Neural cell (in vitro differentiated cells): ENCODE measurements around the gene KIF5A.

Source experiments
- EP300 ChIP-seq: fragments of 450-650 bp; conservative IDR thresholded peaks from 2 replicates; pipeline ENCODE4 v1.6.1; 2014; ENCODE audit warnings: antibody characterized with exemption, mild to moderate bottlenecking, moderate library complexity; ENCODE audit not compliant: poor library complexity, severe bottlenecking
- TF ChIP-seq, protein P1 (sequence below): fragments of 450-650 bp; IDR thresholded peaks from 2 replicates; pipeline ENCODE4 v1.5.1; 2014; ENCODE audit warnings: antibody characterized with exemption, mild to moderate bottlenecking, moderate library complexity; ENCODE audit not compliant: poor library complexity, severe bottlenecking

DNA sequence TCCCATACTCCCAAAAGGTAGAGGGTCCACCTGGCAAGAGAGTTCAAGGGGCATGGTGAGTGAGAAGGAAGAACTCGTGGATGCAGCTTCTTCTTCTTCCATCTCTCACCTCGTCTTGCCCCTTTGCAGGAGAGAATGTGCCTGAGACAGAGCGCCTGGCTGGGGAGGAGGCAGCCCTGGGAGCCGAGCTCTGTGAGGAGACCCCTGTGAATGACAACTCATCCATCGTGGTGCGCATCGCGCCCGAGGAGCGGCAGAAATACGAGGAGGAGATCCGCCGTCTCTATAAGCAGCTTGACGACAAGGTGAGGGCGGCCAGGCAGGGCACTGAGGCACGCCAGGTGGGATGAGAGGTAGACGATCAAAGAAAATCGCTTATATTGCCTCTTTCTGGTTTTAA lies 20.0 kb downstream of the KIF5A start:
- TF ChIP-seq, protein P1, sequence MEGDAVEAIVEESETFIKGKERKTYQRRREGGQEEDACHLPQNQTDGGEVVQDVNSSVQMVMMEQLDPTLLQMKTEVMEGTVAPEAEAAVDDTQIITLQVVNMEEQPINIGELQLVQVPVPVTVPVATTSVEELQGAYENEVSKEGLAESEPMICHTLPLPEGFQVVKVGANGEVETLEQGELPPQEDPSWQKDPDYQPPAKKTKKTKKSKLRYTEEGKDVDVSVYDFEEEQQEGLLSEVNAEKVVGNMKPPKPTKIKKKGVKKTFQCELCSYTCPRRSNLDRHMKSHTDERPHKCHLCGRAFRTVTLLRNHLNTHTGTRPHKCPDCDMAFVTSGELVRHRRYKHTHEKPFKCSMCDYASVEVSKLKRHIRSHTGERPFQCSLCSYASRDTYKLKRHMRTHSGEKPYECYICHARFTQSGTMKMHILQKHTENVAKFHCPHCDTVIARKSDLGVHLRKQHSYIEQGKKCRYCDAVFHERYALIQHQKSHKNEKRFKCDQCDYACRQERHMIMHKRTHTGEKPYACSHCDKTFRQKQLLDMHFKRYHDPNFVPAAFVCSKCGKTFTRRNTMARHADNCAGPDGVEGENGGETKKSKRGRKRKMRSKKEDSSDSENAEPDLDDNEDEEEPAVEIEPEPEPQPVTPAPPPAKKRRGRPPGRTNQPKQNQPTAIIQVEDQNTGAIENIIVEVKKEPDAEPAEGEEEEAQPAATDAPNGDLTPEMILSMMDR: no peak
- no peak for TF ChIP-seq EP300
